Fibroblast of mammary gland (primary cell): Measurements from ENCODE around the gene TMEM273.

Experiments
- DNase-seq: peaks from one replicate; pipeline ENCODE4 v3.0.0-alpha.2; 2010; ENCODE audit warnings: low read depth
- H3K4me3 ChIP-seq: 2 replicates; pipeline ENCODE4 v1.5.1; 2011; ENCODE audit warnings: low read depth, mild to moderate bottlenecking, low read length, moderate library complexity; ENCODE audit not compliant: control insufficient read depth
- TF ChIP-seq, protein P1 (sequence below): conservative IDR thresholded peaks from 2 replicates; pipeline ENCODE4 v1.5.1; 2011; ENCODE audit warnings: low read depth, low read length, inconsistent platforms; ENCODE audit not compliant: control insufficient read depth, insufficient read depth

The TMEM273 gene

DNA sequence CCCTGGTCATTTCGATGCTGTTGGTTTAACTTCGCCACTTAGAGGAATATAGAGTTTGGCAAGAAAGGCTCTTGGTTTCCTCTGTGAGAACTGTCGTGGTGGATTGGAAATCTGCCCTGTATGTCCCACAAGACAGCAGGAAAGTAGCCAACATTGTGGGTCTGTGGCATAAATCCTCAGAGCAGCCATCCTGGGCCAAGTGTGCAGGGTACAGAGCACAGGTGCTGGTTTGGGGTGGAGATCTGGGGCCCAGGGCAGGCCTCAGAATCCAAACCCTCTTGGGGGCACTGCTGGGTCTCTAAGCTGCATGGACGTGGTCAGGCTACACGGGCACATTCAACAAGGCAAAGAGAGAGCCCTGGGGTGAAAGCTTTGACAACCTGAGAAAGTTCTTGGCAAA, 39.2 kb upstream of the TMEM273 start:
- TF ChIP-seq, protein P1, sequence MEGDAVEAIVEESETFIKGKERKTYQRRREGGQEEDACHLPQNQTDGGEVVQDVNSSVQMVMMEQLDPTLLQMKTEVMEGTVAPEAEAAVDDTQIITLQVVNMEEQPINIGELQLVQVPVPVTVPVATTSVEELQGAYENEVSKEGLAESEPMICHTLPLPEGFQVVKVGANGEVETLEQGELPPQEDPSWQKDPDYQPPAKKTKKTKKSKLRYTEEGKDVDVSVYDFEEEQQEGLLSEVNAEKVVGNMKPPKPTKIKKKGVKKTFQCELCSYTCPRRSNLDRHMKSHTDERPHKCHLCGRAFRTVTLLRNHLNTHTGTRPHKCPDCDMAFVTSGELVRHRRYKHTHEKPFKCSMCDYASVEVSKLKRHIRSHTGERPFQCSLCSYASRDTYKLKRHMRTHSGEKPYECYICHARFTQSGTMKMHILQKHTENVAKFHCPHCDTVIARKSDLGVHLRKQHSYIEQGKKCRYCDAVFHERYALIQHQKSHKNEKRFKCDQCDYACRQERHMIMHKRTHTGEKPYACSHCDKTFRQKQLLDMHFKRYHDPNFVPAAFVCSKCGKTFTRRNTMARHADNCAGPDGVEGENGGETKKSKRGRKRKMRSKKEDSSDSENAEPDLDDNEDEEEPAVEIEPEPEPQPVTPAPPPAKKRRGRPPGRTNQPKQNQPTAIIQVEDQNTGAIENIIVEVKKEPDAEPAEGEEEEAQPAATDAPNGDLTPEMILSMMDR, result no peak
- H3K4me3 ChIP-seq, result no peak overlapping the region
- DNase-seq, result no peak

DNA sequence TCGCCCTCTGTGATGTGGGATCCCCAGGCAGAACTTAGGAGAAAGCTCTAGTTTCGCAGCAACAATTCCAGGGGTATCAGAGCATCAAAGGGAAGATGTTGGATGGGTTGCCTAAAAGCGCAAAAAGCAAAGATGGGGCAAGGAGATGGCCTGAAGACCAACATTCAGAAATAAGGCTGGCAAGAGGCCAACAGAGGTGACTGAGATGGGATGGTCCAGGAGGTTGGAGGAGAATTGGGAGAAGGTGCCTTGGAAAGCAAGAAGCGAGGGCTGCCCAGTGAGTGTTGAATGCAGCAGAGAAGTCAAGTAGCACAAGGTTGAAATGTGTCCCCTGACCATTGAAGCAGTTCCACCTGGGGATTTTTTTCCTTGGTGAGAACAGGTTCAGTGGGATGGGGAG, 38.4 kb upstream of the TMEM273 start:
- no peak for DNase-seq
- TF ChIP-seq, protein P1, result no peak
- no peak overlapping the region for H3K4me3 ChIP-seq

DNA sequence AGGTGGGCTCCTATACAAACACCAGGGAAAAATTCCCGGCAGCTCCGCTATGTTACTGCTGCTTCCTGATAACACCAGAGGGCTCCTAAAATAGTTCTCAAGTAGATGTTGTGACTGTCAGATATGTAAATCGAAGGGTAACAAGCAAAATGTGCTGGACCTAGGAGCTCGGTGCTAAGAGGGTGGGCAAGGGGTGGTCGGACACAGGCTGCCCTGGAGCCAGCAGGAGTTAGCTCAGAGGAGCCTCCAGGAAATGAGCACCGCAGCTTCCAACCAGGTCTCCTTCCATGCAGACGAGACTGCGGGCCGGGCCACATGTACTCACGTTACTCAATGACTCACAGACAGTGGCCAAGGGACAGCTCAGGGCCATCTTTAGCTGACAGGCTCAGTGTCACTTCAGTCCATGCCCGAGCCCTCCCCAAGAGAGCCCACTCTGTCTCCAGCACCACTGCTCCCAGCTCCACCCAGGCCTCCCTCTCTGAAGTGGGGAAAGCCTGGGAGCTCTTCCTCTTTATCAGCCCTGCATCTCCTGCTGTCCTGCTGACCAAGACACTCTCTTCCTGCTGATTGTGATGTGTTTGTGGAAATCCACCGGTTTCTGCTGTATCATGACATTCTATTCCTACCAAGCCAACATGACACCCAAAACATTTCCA, 37.2 kb upstream of the TMEM273 start:
- no peak for DNase-seq
- TF ChIP-seq, protein P1, result no peak
- H3K4me3 ChIP-seq, result no peak overlapping the region

DNA sequence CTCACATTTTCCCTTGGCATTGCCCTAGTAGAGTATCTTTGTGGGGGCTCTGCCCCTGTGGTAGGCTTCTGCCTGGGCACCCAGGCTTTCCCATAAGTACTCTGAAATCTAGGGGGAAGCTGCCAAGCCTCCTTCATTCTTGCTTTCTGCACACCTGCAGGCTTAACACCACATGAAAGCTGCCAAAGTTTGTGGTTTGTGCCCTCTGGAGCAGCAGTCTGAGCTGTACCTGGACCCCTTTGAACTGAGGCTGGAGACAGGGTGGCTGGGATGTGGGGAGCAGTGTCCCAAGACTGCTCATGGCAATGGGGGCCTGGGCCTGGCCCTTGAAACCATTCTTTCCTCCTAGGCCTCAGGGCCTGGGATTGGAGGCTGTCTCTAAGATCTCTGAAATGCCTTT, 35.0 kb upstream of the TMEM273 start:
- H3K4me3 ChIP-seq, result no peak overlapping the region
- DNase-seq, result no peak
- TF ChIP-seq, protein P1, result no peak

DNA sequence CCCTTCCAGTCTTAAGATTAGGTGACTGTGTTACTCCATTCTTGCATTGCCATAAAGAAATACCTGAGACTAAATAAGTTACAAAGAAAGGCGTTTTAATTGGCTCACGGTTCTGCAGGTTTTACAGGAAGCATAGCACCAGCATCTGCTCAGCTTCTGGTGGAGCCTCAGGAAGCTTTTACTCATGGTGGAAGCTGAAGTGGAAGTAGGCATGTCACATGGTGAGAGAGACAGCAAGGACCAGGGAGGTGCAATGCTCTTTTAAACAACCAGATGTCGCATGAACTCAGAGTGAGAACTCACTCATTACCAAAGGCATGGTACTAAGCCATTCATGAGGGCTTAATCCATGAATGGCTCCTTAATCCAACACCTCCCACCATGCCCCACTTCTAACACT, 34.0 kb upstream of the TMEM273 start:
- no peak overlapping the region for H3K4me3 ChIP-seq
- no peak for DNase-seq
- TF ChIP-seq, protein P1, result no peak

DNA sequence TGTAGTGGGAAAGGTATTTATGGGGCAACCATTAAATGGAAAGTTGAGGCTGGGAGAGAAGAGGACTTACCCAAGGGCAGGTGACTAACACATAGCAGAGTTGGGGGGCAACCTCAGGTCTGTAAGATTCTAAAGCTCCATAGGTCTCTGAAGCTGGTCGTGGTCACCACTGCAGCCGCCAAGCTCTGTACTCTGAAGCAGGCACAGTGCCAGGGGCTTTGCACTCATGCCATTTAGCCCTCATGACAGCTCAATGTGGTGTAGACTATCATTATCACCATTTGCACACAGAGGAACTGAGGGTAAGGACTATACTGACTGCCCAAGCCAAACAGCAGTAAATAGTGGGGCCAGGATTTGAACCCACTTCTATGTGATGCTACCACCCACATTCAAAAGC, 32.5 kb upstream of the TMEM273 start:
- DNase-seq, result no peak
- TF ChIP-seq, protein P1, result no peak

DNA sequence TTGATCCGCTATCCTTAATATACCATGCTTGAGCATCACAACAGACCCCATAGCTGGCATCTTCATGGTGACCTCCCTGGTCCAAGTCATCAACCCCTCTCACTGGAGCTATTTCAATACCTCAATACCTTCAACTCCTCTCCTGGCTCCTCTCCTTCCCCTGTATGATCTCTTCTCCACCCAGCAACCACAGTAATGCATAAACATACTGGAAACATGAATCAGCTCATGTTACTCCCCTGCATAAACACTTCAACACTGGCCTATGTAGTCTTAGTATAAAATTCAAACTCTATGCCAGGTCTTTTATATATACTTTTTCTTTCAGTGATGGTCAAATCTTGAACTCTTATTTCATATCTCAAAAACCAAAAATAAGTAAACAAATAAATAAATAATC, 31.8 kb upstream of the TMEM273 start:
- TF ChIP-seq, protein P1, result no peak
- H3K4me3 ChIP-seq, result no peak overlapping the region
- peak; percentile 5 for DNase-seq

More for the DNA sequence above, 32.5 kb upstream of the TMEM273 start:
- no peak overlapping the region for H3K4me3 ChIP-seq
